H9 (cell line): Measurements from ENCODE around the gene ZNF483. TPM values are rescaled to one million over a fixed set of nuclear protein-coding genes. Genes with fewer than 3 reads are reported as not detected.

Source experiments
- DNase-seq: peaks from one replicate; pipeline ENCODE4 v3.0.0-alpha.2; 2017
- H2AFZ ChIP-seq: one replicate; pipeline ENCODE4 v1.6.1; 2013; ENCODE audit warnings: mild to moderate bottlenecking, low read length, control low read depth, moderate library complexity
- H2AK5ac ChIP-seq: 2 replicates; pipeline ENCODE4 v1.6.1; 2013; ENCODE audit warnings: low read length, control low read depth, mixed read lengths; ENCODE audit not compliant: insufficient read length
- H2BK120ac ChIP-seq: one replicate; pipeline ENCODE4 v1.6.1; 2013; ENCODE audit warnings: low read depth, mild to moderate bottlenecking, low read length, control low read depth, inconsistent platforms; ENCODE audit not compliant: poor library complexity, severe bottlenecking
- H2BK12ac ChIP-seq: 2 replicates; pipeline ENCODE4 v1.6.1; 2013; ENCODE audit warnings: low read length, control low read depth, mixed read lengths, low read depth; ENCODE audit not compliant: insufficient read length
- H2BK15ac ChIP-seq: 2 replicates; pipeline ENCODE4 v1.6.1; 2013; ENCODE audit warnings: low read depth, low read length, control low read depth
- H2BK20ac ChIP-seq: one replicate; pipeline ENCODE4 v1.6.1; 2013; ENCODE audit warnings: low read depth, mild to moderate bottlenecking, low read length, control low read depth, inconsistent platforms; ENCODE audit not compliant: poor library complexity, severe bottlenecking
- H2BK5ac ChIP-seq: 2 replicates; pipeline ENCODE4 v1.6.1; 2013; ENCODE audit warnings: low read length, control low read depth, mixed read lengths; ENCODE audit not compliant: insufficient read length
- H3K14ac ChIP-seq: 2 replicates; pipeline ENCODE4 v1.6.1; 2013; ENCODE audit warnings: low read length, control low read depth; ENCODE audit not compliant: insufficient read depth
- H3K18ac ChIP-seq: 2 replicates; pipeline ENCODE4 v1.6.1; 2013; ENCODE audit warnings: low read depth, mild to moderate bottlenecking, mixed read lengths, low read length, control low read depth; ENCODE audit not compliant: insufficient read length
- H3K23ac ChIP-seq: 2 replicates; pipeline ENCODE4 v1.6.1; 2013; ENCODE audit warnings: low read length, control low read depth, mixed read lengths, low read depth; ENCODE audit not compliant: insufficient read length
- H3K23me2 ChIP-seq: 2 replicates; pipeline ENCODE4 v1.6.1; 2013; ENCODE audit warnings: low read depth, mild to moderate bottlenecking, mixed read lengths, low read length, control low read depth; ENCODE audit not compliant: insufficient read length, poor library complexity, severe bottlenecking
- H3K27ac ChIP-seq: 2 replicates; pipeline ENCODE4 v1.5.1; 2013; ENCODE audit warnings: low read length, control low read depth, mixed read lengths, low read depth; ENCODE audit not compliant: insufficient read length
- H3K27me3 ChIP-seq: 2 replicates; pipeline ENCODE4 v1.6.1; 2013; ENCODE audit warnings: low read length, control low read depth, inconsistent platforms; ENCODE audit not compliant: insufficient read depth
- H3K4ac ChIP-seq: 2 replicates; pipeline ENCODE4 v1.6.1; 2013; ENCODE audit warnings: low read depth, mild to moderate bottlenecking, control low read depth, inconsistent platforms, low read length, moderate library complexity
- H3K4me1 ChIP-seq: 2 replicates; pipeline ENCODE4 v1.6.1; 2013; ENCODE audit warnings: low read length, control low read depth, inconsistent platforms; ENCODE audit not compliant: insufficient read depth
- H3K4me2 ChIP-seq: 2 replicates; pipeline ENCODE4 v1.6.1; 2013; ENCODE audit warnings: low read length, control low read depth, mixed read lengths; ENCODE audit not compliant: insufficient read length, insufficient read depth
- H3K56ac ChIP-seq: 2 replicates; pipeline ENCODE4 v1.6.1; 2013; ENCODE audit warnings: low read depth, mild to moderate bottlenecking, mixed read lengths, low read length, control low read depth; ENCODE audit not compliant: insufficient read length
- H3K79me1 ChIP-seq: 2 replicates; pipeline ENCODE4 v1.6.1; 2013; ENCODE audit warnings: low read depth, mild to moderate bottlenecking, moderate library complexity, low read length, control low read depth, inconsistent platforms; ENCODE audit not compliant: insufficient read depth, poor library complexity, severe bottlenecking
- H3K79me2 ChIP-seq: 2 replicates; pipeline ENCODE4 v1.6.1; 2013; ENCODE audit warnings: low read length, control low read depth, inconsistent platforms; ENCODE audit not compliant: insufficient read depth
- H3K9ac ChIP-seq: 2 replicates; pipeline ENCODE4 v1.6.1; 2013; ENCODE audit warnings: low read length, control low read depth, mixed read lengths; ENCODE audit not compliant: insufficient read length; ENCODE audit errors: extremely low read depth
- H3K9me3 ChIP-seq: one replicate; pipeline ENCODE4 v1.6.1; 2013; ENCODE audit warnings: low read depth, low read length, inconsistent platforms; ENCODE audit not compliant: control insufficient read depth
- H3T11ph ChIP-seq: one replicate; pipeline ENCODE4 v1.6.1; 2013; ENCODE audit warnings: mild to moderate bottlenecking, low read length, control low read depth, inconsistent platforms
- H4K20me1 ChIP-seq: one replicate; pipeline ENCODE4 v1.6.1; 2013; ENCODE audit not compliant: control insufficient read depth, insufficient read length, insufficient read depth
- H4K5ac ChIP-seq: 2 replicates; pipeline ENCODE4 v1.6.1; 2013; ENCODE audit warnings: low read depth, mild to moderate bottlenecking, mixed read lengths, low read length, control low read depth; ENCODE audit not compliant: insufficient read length
- H4K8ac ChIP-seq: replicated peaks from 2 replicates; pipeline ENCODE4 v1.6.1; 2013; ENCODE audit warnings: low read length, control low read depth, mixed read lengths, low read depth; ENCODE audit not compliant: insufficient read length
- H4K91ac ChIP-seq: 2 replicates; pipeline ENCODE4 v1.6.1; 2013; ENCODE audit warnings: low read depth, mild to moderate bottlenecking, moderate library complexity, mixed read lengths, low read length, control low read depth; ENCODE audit not compliant: insufficient read length
- H3K27ac Mint-ChIP-seq, 3 experiments: 2 replicates in 2 of 3; 3 replicates in 1 of 3; pipeline ENCODE4 v1.8.0; 2020 to 2021; ENCODE audit warnings: mixed read lengths in 3 of 3, mild to moderate bottlenecking in 1 of 3, moderate library complexity in 1 of 3
- H3K27me3 Mint-ChIP-seq: 2 replicates; pipeline ENCODE4 v1.8.0; 2021; ENCODE audit warnings: low read depth, mild to moderate bottlenecking, moderate library complexity, mixed read lengths
- H3K36me3 Mint-ChIP-seq, 3 experiments: 2 replicates in 2 of 3; 3 replicates in 1 of 3; pipeline ENCODE4 v1.8.0; 2020 to 2021; ENCODE audit warnings: low read depth in 3 of 3, mixed read lengths in 3 of 3; ENCODE audit not compliant: insufficient read depth in 1 of 3
- H3K4me1 Mint-ChIP-seq, 2 experiments: 2 replicates each; pipeline ENCODE4 v1.8.0; 2020; ENCODE audit warnings: mixed read lengths in 2 of 2
- H3K4me3 Mint-ChIP-seq, 2 experiments: 2 replicates in 1 of 2; 3 replicates in 1 of 2; pipeline ENCODE4 v1.8.0; 2020 to 2021; ENCODE audit warnings: mild to moderate bottlenecking in 2 of 2, mixed read lengths in 2 of 2, moderate library complexity in 1 of 2
- H3K9me3 Mint-ChIP-seq, 2 experiments: 2 replicates in 1 of 2; 3 replicates in 1 of 2; pipeline ENCODE4 v1.8.0; 2020; ENCODE audit warnings: mild to moderate bottlenecking in 2 of 2, mixed read lengths in 2 of 2, moderate library complexity in 1 of 2
- WGBS: extraction: QIAGEN DNeasy Blood & Tissue Kit; methylation state at CpG from one replicate; pipeline ENCODE4 v1.1.7; 2013; ENCODE audit warnings: missing lambda C conversion rate, low lambda C conversion rate, mixed read lengths; ENCODE audit not compliant: insufficient read length; ENCODE audit errors: extremely low coverage; 5-methylcytosine and 5-hydroxymethylcytosine counted together
- total RNA-seq: library from RNA; stranded (reverse); gene quantifications from 2 replicates; pipeline ENCODE4 v1.2.1, GENCODE V29; 2021
- TF ChIP-seq, protein P1 (sequence below): fragments of 200-600 bp; sonication (generic); conservative IDR thresholded peaks from 3 replicates; pipeline ENCODE4 v1.8.0; 2021; ENCODE audit warnings: antibody characterized with exemption, mild to moderate bottlenecking

The ZNF483 gene
- total RNA-seq, 1 experiment from 2014 or later = 48.1 TPM

DNA sequence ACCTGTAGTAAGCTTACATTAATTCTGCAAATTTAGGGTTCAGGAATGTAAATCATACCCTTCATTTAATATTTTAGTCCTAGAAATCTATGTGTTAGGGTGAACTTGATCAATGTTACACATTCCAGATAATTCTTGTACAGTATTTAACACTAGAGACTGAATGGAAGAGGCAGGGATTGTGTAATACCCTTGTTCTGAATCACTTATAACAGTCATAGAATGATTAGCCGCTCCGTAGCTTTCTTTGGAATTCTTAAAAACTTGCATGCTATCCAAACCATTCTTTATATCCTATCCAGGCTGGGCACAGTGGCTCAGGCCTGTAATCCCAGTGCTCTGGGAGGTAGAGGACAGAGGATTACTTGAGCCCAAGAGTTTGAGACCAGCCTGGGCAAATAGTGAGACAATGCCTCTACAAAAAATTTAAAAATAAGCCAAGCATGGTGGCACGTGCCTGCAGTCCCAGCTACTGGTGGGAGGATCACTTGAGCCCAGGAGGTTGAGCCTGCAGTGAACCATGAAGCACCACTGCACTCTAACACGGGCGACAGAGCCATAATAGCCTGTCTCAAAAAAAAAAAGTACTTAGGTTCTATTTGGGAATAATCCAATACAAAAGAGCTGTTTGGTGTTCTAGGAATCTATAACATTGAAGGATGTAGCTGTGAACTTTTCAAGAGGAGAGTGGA lies 8.3 kb downstream of the ZNF483 start:
- no peak overlapping the region for H3K27ac ChIP-seq
- no peak overlapping the region for H4K91ac ChIP-seq
- TF ChIP-seq, protein P1, sequence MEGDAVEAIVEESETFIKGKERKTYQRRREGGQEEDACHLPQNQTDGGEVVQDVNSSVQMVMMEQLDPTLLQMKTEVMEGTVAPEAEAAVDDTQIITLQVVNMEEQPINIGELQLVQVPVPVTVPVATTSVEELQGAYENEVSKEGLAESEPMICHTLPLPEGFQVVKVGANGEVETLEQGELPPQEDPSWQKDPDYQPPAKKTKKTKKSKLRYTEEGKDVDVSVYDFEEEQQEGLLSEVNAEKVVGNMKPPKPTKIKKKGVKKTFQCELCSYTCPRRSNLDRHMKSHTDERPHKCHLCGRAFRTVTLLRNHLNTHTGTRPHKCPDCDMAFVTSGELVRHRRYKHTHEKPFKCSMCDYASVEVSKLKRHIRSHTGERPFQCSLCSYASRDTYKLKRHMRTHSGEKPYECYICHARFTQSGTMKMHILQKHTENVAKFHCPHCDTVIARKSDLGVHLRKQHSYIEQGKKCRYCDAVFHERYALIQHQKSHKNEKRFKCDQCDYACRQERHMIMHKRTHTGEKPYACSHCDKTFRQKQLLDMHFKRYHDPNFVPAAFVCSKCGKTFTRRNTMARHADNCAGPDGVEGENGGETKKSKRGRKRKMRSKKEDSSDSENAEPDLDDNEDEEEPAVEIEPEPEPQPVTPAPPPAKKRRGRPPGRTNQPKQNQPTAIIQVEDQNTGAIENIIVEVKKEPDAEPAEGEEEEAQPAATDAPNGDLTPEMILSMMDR = no peak
- peaks cover 32% of the 10 kb centered on the region for H3K9me3 ChIP-seq
- H3K4ac ChIP-seq = no peak overlapping the region
- H2BK20ac ChIP-seq = no peak overlapping the region
- DNase-seq = no peak
- H3K4me1 ChIP-seq = peaks cover 4% of the 10 kb centered on the region; the same call in 1 of the 2 replicates
- H3K27me3 Mint-ChIP-seq = no peaks in the 10 kb centered on the region
- no peak overlapping the region for H3T11ph ChIP-seq
- H3K4me3 Mint-ChIP-seq = no peak overlapping the region
- H3K79me2 ChIP-seq = peaks cover 5% of the 10 kb centered on the region; the same call in 1 of the 2 replicates
- no peak overlapping the region for H3K14ac ChIP-seq
- no peak overlapping the region for H3K18ac ChIP-seq
- peaks cover 61 to 75% (median 73%) of the 10 kb centered on the region in 3 experiments for H3K36me3 Mint-ChIP-seq
- no peak overlapping the region for H2BK12ac ChIP-seq
- no peak overlapping the region for H2BK120ac ChIP-seq
- peaks cover 22 to 53% of the 10 kb centered on the region in 2 experiments for H3K9me3 Mint-ChIP-seq
- no peak overlapping the region for H2AFZ ChIP-seq
- no peaks in the 10 kb centered on the region for H4K20me1 ChIP-seq
- H4K8ac ChIP-seq = no peak overlapping the region
- no peak overlapping the region for H3K56ac ChIP-seq
- no peak overlapping the region for H3K4me2 ChIP-seq
- H2BK5ac ChIP-seq = no peak overlapping the region
- no peak overlapping the region for H2AK5ac ChIP-seq
- no peak overlapping the region for H3K23ac ChIP-seq
- no peaks in the 10 kb centered on the region for H3K27me3 ChIP-seq
- no peak overlapping the region; a peak in 1 of 7 replicates for H3K27ac Mint-ChIP-seq
- no peaks in the 10 kb centered on the region for H3K23me2 ChIP-seq
- H3K9ac ChIP-seq = no peak overlapping the region
- H4K5ac ChIP-seq = no peak overlapping the region
- H2BK15ac ChIP-seq = no peak overlapping the region
- WGBS = no CpG with 5 or more reads among the region's 5 CpGs
- peaks cover 19 to 25% of the 10 kb centered on the region in 2 experiments for H3K4me1 Mint-ChIP-seq
- peaks cover 17% of the 10 kb centered on the region for H3K79me1 ChIP-seq
